KG1 (cell line): Measurements from ENCODE around the gene SMARCC1.
"Not testable (repeated sequence)": the region's sequence is repeated elsewhere in the genome, so short reads cannot be mapped to it uniquely, and the experiment has no call there.

ENCODE experiments used
- DNase-seq: peaks from one replicate; lab custom pipeline; 2025; lab: John Stamatoyannopoulos, UW

SMARCC1 gene

DNA sequence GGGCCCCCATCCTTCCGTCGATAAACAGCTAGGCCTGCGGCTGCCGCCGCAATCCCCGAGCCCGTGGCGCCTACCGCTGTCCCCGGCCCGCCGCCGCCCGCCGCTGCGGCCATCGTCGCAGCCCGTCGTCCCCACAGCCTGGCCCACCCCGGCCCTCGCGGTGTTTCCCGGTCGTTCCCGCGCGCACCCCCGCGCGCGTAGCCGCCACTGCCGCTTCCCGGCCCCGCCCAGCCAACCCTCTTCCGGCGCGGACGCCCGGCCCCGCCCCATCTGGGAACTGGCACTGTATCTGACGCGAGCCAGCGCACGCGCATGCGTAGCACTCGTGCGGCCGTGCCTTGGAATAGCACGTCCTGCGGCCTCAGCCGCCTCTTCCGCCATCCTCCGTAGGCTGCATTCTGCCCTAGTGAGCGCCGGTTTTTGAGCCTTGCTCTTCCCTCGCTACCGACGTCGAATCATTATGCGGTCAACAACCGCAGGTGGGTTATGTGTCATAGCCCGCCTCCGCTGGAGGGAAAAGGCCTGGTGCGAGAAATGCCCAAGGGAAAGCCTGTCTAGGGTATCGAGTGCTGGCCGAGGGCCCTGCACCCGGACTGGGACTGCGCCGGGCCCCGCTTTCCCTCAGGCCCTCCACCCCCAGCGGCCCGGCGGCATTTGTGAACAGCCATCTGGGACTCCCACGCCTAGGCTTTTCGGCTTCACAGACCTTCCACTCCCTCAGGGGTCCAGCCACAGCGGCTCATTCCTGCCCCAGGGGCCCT lies at the start of gene SMARCC1:
Gene SMARCC1, minus strand, starts transcription at position 209 of the 761 bp plus-strand sequence. Its CDS starts 96 bp downstream, at position 113.
- DNase-seq: peak; percentile 94

GRCh38 chr3:47829482-47829881 lies 47.8 kb upstream of the SMARCC1 start:
- DNase-seq: not testable (repeated sequence)

DNA sequence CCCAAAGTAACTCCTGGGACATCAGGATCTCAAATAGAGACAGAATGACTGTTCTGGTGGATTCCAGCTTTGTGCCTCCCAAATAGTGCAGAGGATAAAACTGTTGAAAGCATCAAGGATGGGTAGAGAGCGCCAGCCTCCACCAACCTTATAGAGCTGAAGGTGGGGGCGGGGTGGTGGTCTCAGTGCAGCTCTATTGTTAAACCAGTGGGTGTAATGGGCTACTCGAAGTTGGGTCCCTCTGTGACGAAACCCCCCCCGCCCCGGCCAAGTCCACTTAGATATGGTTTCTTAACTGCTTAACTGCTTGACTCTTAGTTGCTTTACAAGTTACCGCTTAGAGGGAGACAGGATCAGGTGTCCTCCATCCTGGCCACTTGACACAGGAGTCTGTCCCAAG lies 43.9 kb upstream of the SMARCC1 start:
- DNase-seq: no peak

DNA sequence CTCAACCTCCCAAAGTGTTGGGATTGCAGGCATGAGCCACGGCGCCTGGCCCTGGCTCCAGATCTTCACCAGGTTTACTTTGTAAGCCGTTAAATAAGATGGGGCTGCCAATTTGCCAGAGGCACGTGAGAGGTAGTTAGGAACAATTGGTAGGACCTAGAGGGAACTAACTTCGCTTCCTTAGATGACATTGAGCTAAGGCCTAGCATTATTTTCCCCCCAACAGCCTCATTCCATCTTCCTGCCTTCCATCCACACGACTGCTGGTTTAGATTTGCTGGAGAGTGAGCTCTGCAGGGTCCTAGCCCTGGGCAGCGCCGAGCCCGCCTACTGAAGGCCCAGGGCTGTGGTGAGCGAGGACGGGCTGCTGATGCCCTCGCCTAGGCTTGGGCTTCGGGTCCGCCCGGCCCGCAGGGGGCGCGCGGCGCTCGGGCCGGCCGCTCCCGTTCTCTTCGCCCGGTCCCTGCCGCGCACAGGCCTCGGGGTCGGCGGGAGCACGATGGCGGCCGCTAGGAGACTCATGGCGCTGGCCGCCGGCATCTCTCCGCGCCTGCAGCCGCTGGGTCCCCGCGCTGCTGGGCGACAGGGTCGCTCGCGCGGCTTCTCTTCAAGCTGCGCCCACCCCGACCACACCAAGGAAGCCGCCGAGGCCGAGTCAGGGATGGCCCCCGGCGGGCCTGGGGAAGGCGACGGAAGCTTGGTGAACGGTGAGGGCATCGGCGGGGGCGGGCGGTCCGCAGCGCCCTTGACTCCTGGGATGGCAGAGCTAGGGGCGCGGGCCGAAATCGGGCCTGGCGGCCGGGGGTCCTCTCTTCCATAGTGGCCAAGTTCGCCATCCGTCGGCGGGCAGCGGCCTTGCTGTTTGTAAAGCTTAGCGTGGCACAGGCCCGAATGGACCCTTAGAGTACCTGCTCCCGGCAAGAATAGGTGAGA lies 43.1 kb upstream of the SMARCC1 start:
- DNase-seq: peak; percentile 78

- no peak for DNase-seq
Observed at GRCh38 chr3:47817609-47818008, 35.9 kb upstream of the SMARCC1 start.

- DNase-seq: no peak
Observed at GRCh38 chr3:47813551-47814177, 32.0 kb upstream of the SMARCC1 start.

DNA sequence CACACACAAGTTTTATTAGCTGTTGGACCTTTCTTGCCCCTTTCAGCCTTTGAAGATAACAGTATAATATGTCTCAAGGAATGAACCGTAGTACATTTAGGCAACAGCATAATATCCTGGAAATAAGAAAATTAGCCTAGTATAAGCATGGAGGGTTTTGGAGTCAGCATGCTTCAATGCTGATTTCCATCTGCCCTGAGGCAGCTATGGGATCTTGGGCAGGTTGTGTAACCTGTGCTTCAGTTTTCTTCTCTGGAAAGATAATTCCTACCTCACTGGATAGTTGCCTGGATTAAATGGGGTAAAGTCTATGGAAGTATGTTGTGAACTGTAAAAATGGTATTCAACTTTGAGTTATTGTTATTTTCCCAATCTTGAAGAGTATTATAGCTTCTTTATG lies 22.9 kb upstream of the SMARCC1 start:
- no peak for DNase-seq

DNA sequence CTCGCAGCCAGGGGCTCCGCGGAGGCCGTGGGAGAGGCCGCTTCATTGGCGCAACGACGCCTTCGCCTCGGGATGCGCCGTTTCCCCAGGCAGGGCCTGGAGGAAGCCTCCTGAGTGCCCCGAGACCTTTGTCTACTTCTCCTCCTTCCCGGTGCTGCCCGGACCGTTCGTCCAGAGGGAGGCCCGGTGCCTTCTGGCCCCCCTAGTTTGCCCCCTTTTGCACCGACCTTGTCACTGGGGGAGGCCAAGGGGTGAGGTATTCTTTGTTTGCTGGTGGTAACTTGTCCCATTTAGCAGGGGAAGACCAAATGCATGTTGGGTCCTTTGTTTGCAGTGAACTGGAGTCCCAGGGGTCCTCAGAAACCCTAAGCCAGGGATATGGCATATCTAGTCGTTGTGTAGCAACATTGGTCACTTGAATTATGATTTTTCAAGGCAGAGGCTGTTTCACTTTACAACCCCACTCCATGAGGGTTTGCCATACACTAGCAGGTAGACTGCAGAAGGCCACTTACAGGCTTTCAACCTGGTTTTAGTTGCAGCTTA lies 21.9 kb upstream of the SMARCC1 start:
- no peak for DNase-seq

- DNase-seq: peak; percentile 84
Observed at GRCh38 chr3:47802734-47803479, 21.2 kb upstream of the SMARCC1 start, which contains the start of gene DHX30. Gene DHX30, plus strand, starts transcription at chr3:47803138. Its CDS starts 7,546 bp downstream, at chr3:47810684.

- no peak for DNase-seq
Observed at GRCh38 chr3:47799733-47800132, 18.0 kb upstream of the SMARCC1 start.

GRCh38 chr3:47794544-47794943 lies 12.9 kb upstream of the SMARCC1 start:
- DNase-seq: no peak

- no peak for DNase-seq
Observed at GRCh38 chr3:47792699-47793098, 11.0 kb upstream of the SMARCC1 start.

DNA sequence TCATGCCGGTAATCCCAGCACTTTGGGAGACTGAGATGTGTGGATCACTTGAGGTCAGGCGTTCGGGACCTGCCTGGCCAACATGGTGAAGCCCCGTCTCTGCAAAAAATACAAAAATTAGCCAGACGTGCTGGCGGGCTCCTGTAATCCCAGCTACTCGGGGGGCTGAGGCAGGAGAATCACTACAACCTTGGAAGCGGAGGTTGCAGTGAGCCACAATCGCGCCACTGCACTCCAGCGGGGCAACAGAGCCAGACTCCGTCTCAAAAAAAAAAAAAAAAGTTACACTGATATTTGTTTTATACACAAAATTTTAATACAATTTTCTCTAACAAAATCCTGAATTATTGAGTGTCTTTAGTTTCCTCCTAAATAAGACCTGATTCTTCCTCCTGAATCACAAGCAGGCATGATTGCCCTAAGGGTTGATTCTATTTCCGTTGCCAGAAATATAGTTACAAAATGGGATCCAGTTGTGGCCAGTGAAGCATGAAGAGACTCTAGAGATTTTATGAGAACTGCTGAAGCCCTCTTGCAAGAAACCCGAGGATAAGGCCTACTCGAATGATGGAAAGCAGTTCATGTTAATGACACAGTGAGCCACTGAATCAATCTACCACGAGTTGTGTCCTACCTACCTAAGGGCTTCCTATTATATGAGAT lies 9.6 kb upstream of the SMARCC1 start:
- no peak for DNase-seq

- DNase-seq: no peak
Observed at GRCh38 chr3:47783673-47784072, 2.0 kb upstream of the SMARCC1 start.

DNA sequence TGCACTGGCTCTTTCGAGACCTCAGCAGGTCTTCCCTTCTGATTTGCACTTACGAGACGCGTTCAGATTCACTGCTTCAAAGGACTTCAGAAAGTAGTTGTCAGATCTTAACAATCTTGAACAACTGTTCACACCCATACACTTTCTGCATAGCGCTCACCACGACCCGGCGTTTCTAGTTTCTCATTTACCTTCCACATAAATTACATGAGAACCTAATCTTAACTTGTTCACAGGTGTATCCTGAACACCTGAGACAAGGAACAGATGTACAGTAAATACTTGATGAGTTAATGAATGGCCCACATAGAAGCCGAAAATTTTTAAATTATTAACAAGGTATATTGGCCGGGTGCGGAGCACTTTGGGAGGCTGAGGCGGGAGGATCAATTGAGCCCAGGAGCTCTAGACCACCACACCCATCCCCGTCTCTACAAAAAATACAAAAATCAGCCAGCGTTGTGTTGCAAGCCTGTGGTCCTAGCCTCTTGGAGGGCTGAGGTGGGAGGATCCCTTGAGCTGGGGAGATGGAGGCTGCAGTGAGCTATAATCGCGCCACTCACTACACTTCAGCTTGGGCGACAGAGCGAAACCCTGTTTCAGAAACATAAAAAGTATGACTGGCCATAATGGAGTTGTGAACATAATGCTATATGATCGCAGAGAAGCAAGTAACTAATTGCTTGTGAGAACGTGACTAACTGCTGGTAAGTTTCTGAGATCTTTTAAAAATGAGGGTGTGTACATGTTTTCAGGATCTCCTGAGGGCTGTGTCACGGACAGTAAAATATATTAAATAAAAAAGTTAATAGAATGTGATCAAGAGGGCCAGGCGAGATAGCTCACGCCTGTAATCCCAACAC lies 984 bp upstream of the SMARCC1 start:
- no peak for DNase-seq

DNA sequence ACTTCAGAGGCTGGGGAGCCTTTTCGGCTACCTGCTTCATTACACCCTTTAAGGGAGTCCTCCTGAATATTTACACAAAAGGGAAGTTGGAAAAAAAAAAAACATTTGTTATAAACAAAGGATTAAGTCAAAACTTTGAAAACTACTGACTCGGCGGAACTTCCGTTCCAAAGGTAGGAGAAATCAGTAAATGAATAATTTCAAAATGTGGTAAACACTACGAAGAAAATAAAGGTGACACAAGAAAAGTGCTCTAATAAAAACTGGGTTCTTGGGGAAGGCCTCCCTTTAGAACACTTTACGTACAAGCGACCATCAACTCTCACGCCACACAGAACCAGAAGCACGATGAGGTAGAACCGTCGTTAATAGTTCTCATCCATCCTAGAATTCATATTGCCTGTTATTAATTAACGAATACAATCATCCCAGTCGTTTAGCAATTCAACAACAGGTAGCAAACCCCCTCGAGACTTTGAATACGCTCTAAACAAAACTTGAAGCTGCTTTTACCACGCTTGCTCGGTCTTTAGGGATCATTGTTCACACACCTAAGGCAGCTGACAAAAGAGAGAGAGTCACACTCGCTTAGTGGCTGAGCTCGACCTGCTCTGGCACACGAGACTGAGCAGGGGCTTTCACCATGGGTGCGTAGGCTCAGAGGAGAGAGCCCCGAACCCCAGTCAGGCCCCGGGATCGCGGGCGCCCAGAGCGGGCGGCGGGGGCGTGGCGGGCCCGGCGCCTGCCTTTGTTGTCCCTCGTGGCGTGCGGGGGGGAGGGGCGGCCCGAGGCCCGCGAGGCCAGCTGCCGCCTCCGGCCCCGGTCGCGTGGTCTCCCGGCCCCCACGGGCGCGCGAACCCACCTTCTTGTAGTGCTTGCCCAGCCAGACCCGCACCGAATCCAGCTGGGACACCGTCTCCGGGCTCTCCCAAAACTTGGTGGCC lies 680 bp downstream of the SMARCC1 start:
- DNase-seq: peak; percentile 82

- DNase-seq: no peak
Observed at GRCh38 chr3:47778746-47779145, 2.9 kb downstream of the SMARCC1 start.

- no peak for DNase-seq
Observed at GRCh38 chr3:47772788-47773187, 8.9 kb downstream of the SMARCC1 start.

- no peak for DNase-seq
Observed at GRCh38 chr3:47772047-47772446, 9.6 kb downstream of the SMARCC1 start.
